Measurements from ENCODE around the gene PEMT. TPM values are rescaled to one million over a fixed set of nuclear protein-coding genes. Genes with fewer than 3 reads are reported as not detected.

PEMT gene
- total and polyA plus RNA-seq, 3 experiments from 2014 or later: 31.9 to 42.1 (median 34.6) TPM

DNA sequence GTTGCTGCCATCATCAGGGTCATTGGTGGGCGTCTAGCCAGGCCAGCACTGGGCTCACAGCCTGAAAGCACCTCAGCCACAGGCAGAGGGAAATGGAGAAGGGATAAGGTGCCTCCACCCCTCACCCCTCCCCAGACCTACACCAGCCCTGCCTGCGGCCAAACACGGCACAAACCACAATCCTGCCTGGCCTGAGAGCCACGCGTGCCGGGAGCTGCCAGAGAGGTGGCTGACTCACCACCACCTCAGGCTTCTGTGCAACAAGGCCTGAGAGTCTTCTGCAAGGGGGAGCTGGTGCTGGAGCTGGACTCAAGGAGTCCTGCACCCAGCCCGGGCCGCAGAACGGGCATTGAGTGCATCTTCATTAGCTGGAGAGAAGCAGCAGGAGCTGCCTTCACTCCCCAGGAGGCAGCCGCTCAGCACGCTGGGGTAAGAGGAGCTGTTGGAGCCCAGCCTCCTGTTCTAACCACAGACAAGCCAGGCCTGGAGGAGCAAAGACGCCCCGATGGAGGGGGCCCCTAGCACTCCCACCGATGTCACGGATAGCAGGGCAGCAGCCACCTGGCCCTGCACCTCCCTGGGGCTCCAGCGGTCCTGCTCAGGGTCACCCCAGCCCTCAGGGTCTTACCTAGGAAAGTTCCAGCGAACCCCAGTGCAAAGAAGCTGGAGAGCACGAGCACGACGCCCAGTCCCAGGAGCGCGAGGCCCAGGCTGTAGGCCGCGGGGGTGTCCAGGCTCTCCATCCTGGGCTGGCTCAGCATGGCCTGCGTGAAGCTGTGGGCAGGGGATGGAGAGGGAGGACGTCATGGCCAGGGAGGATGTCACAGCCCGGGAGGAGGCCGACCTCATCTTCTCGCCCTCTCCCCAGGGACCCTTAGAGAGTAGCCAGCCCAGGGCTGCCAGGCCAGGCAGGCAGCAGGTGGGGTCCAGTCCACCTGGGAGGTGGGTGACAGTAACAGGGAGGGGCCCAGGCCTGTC, 79.3 kb downstream of the PEMT start:
- Mint-ChIP-seq H3K27ac (no peak overlapping the region), H3K4me1 (peaks cover 0 to 4% (median 0%) of the 10 kb centered on the region in 3 donors), H3K36me3 (peaks cover 0 to 2% (median 0%) of the 10 kb centered on the region in 3 donors), H3K9me3 (no peaks in the 10 kb centered on the region), H3K27me3 (no peaks in the 10 kb centered on the region), H3K4me3 (no peak overlapping the region)
- no peaks in the 10 kb centered on the region for H3K4me1 ChIP-seq (ENCODE audit: insufficient read depth, low read length)
- H3K36me3 ChIP-seq (ENCODE audit: insufficient read depth, low read length): no peaks in the 10 kb centered on the region
- no peaks in the 10 kb centered on the region for H3K9me3 ChIP-seq (ENCODE audit: low read length)
- ChIA-PET POLR2A (no interaction called here), CTCF (interaction anchor here (2.8 kb wide), 1 partner anchor 15 kb away, joined by 11 read pairs; the partner anchor contains the start of gene RASD1)
- H3K27me3 ChIP-seq (ENCODE audit: insufficient read depth, low read length, poor library complexity, severe bottlenecking): no peaks in the 10 kb centered on the region
- H3K27ac ChIP-seq (ENCODE audit: low read depth, low read length): no peak overlapping the region
- peak in 1 of 5 donors; percentile 41 for DNase-seq
- H3K4me3 ChIP-seq (ENCODE audit: low read length): no peak overlapping the region

DNA sequence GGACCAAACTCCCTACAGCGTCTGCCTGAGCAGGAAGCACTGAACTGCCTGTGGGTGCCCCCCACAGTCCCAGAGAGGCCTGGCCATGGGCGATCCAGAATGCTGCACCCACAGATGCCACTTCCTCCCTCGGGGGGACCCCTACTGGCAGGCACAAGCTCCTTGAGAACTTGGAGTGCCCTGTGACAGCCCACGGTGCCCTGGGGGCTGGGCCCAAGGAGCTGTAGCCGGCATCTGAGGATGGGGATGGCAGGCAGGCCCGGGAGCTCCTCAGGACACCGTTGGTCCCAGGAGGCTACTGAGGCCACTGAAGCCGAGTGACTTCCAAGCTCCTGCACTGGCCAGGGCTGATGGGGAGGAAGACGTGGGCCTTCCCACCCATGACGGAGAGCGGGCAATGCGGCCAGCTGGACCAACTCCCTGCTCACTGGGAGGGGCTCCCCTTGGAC, 80.2 kb downstream of the PEMT start:
- H3K4me1 ChIP-seq (ENCODE audit: insufficient read depth, low read length): no peaks in the 10 kb centered on the region
- Mint-ChIP-seq H3K36me3 (peaks cover 0 to 2% (median 0%) of the 10 kb centered on the region in 3 donors), H3K9me3 (no peaks in the 10 kb centered on the region), H3K27ac (peak overlapping the region in 2 of 8 donors; percentile 17 to 78), H3K4me3 (no peak overlapping the region), H3K4me1 (peaks cover 0 to 4% (median 0%) of the 10 kb centered on the region in 3 donors), H3K27me3 (no peaks in the 10 kb centered on the region)
- no peak overlapping the region for H3K27ac ChIP-seq (ENCODE audit: low read depth, low read length)
- H3K9me3 ChIP-seq (ENCODE audit: low read length): no peaks in the 10 kb centered on the region
- H3K36me3 ChIP-seq (ENCODE audit: insufficient read depth, low read length): no peaks in the 10 kb centered on the region
- no peak overlapping the region for H3K4me3 ChIP-seq (ENCODE audit: low read length)
- peak in 1 of 5 donors; percentile 27 for DNase-seq
- CTCF ChIA-PET: interaction anchor here (2.8 kb wide), 1 partner anchor 15 kb away, joined by 11 read pairs; the partner anchor contains the start of gene RASD1
- POLR2A ChIA-PET: no interaction called here
- no peaks in the 10 kb centered on the region for H3K27me3 ChIP-seq (ENCODE audit: insufficient read depth, low read length, poor library complexity, severe bottlenecking)

DNA sequence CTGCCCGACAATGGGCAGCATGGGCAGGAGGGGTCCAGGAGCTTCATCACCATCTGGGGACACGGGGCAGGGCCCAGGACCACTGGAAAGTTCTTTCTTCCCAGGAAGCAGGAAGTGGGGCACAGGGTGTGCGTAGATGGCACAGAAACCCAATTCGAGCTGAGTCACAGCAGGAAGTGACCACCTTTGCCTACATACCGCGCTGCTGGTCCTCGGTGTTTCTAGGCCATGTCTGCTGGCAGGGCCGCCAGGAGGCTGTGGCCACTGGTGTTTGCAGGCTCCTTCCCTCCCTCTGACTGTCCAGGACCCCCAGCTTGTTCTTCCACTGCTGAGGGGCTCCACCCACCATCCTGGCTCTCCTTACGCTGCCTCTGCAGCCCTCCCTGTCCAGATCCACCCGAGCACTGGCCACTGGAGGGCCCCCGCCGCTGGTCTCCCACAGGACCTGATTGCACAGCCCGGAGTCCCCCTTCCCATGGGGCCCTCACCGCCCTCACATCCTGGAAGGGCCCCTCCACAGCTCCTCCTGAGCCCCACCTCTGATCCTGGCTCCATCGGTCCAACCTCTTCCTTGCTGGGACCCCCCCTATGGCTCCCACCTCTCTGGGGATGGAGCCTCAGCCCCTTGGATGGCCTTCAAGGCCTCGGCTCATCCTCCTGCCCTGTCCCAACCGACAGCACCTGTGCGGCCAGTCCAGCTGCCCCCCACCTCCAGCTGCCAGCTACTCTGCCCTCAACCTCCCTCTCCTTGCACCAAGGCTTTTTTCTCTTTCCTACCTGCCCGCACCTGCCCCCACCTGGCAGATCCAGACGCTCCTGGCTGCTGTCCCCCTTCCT, 80.8 kb downstream of the PEMT start:
- Histone ChIP-seq H3K36me3 (ENCODE audit: insufficient read depth, low read length) (no peaks in the 10 kb centered on the region), H3K4me1 (ENCODE audit: insufficient read depth, low read length) (no peaks in the 10 kb centered on the region), H3K9me3 (ENCODE audit: low read length) (no peaks in the 10 kb centered on the region), H3K4me3 (ENCODE audit: low read length) (no peak overlapping the region), H3K27me3 (ENCODE audit: insufficient read depth, low read length, poor library complexity, severe bottlenecking) (no peaks in the 10 kb centered on the region), H3K27ac (ENCODE audit: low read depth, low read length) (no peak overlapping the region)
- no peak overlapping the region for H3K4me3 Mint-ChIP-seq
- H3K27ac Mint-ChIP-seq: peak overlapping the region in 4 of 8 donors; percentile 51 to 79 (median 69)
- H3K36me3 Mint-ChIP-seq: no peaks in the 10 kb centered on the region
- H3K4me1 Mint-ChIP-seq: peaks cover 0 to 4% (median 0%) of the 10 kb centered on the region in 3 donors
- ChIA-PET POLR2A (no interaction called here), CTCF (interaction anchor here (2.8 kb wide), 1 partner anchor 14 kb away, joined by 11 read pairs; the partner anchor contains the start of gene RASD1)
- no peaks in the 10 kb centered on the region for H3K27me3 Mint-ChIP-seq
- no peaks in the 10 kb centered on the region for H3K9me3 Mint-ChIP-seq
- DNase-seq: no peak

DNA sequence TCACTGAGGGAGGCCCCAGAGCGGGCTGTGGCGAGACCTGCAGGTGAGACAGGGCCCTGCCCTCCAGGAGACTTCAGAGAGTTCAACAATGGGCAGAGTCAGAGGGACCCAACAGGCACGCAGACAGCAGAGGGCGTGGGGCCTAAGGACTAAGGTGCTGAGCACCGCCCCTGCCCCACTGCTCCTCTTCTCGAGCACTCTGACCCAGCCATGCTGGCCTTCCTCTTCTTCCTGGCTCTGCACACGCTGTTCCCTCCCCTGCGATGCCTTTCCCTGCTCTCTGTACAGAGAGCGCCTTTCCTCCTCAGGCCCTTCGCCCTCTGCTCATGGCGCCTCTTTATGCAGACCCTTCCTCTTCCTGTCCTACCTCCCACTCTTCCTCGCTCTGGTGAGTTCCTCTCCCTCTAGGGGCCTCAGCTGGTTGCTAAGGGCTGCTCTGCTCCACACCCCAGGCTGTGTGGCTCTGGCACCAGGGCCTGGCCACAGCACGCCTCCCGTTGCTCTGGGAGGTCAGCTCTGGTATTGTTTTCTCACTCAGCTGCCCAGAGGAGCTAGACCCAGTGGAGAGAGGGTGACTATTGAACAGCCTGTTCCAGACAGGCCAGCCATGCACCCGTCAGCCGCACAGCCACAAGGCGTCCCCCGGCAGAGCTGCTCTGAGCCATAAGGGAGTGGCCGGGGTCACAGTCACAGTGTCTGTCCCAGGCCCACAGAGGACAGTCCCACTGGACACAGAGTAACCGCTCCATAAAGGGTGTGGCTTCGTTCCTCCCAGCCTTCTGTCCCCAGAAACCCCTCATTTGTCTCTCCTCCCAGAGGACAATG, 81.7 kb downstream of the PEMT start:
- H3K9me3 ChIP-seq (ENCODE audit: low read length): no peaks in the 10 kb centered on the region
- ChIA-PET POLR2A (no interaction called here), CTCF (interaction anchor here (2.8 kb wide), 1 partner anchor 13 kb away, joined by 11 read pairs; the partner anchor contains the start of gene RASD1)
- no peaks in the 10 kb centered on the region for H3K27me3 Mint-ChIP-seq
- no peaks in the 10 kb centered on the region for H3K9me3 Mint-ChIP-seq
- no peaks in the 10 kb centered on the region for H3K27me3 ChIP-seq (ENCODE audit: insufficient read depth, low read length, poor library complexity, severe bottlenecking)
- H3K27ac Mint-ChIP-seq: peak overlapping the region in 4 of 8 donors; percentile 51 to 79 (median 76)
- DNase-seq: peak in 1 of 5 donors; percentile 13
- H3K36me3 ChIP-seq (ENCODE audit: insufficient read depth, low read length): no peaks in the 10 kb centered on the region
- no peaks in the 10 kb centered on the region for H3K4me1 ChIP-seq (ENCODE audit: insufficient read depth, low read length)
- H3K36me3 Mint-ChIP-seq: no peaks in the 10 kb centered on the region
- H3K27ac ChIP-seq (ENCODE audit: low read depth, low read length): no peak overlapping the region
- no peak overlapping the region for H3K4me3 ChIP-seq (ENCODE audit: low read length)
- no peak overlapping the region for H3K4me3 Mint-ChIP-seq
- peaks cover 0 to 4% (median 0%) of the 10 kb centered on the region in 3 donors for H3K4me1 Mint-ChIP-seq

DNA sequence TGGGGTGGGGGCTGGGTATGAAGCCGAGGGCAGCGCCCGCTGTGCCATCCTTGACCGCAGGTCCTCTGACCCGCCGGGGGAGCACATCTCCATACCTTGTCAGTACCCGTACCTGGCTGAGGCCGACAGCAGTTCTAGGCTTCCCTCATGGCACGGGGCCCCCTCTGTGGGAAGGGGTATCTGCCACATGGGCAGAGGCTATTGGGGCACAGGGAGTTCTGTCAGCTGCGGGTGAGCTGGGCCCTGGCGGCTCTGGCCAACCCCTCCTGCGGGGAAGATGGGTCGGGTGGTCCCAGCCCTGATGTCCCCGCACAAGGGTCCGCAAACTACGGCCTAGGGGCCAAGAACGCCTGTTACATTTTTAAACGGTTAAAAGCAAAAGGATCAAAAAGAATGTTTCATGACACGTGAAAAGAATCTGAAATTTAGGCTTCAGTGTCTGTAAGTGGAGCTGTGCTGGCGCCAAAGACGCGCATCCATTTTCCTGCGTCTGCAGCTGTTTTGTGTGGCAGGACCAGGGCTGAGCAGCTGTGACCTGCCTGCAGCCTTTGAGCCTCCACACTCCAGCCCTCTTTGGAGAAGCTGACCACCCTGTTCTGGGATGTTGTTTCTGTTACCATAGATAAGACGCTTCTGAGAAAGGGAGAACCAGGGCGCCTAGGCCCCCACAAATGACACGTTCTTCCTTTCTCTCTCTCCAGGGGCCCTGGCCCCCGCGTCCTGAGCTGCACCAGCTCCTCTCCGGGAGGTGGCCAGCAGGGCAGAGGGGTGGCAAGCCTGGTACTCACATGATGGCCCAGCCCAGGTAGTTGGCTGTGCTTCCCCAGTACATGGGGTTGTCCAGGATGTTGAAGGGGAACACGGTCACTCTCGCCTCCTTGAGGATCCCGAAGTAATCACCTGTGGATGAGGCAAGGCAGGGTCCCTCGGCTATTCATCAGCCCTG, 82.6 kb downstream of the PEMT start:
- H3K4me3 ChIP-seq (ENCODE audit: low read length): no peak overlapping the region
- CTCF ChIA-PET: no interaction called here

DNA sequence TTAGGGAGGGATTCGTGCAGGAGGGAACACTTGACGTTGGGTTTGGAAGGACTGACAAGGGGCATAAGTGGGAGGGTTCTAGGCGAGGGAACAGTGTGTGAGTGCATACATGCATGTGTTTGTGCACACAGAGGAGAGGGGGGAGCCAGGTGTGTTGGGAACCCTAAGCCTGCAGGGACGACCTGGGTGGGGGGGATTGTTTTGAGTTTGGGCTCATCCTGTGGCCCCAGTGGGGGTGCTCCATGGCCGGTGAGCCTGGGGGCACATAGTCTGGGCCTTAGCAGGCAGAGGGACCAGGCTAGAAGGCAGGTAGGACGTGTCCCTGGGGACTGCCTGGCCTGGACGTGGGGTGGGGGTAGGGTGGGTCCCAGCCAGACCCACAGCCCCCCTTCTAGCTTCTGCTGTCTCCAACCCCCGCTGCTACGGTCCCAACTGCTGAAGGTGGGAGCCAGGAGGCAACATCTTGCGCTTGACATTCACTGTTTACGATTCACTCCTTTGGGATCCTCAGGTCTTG, 83.4 kb downstream of the PEMT start:
- Histone ChIP-seq H3K4me3 (ENCODE audit: low read length) (no peak overlapping the region), H3K36me3 (ENCODE audit: insufficient read depth, low read length) (no peaks in the 10 kb centered on the region), H3K27ac (ENCODE audit: low read depth, low read length) (no peak overlapping the region), H3K9me3 (ENCODE audit: low read length) (no peaks in the 10 kb centered on the region), H3K27me3 (ENCODE audit: insufficient read depth, low read length, poor library complexity, severe bottlenecking) (no peaks in the 10 kb centered on the region), H3K4me1 (ENCODE audit: insufficient read depth, low read length) (no peaks in the 10 kb centered on the region)
- H3K27me3 Mint-ChIP-seq: no peaks in the 10 kb centered on the region
- no peak overlapping the region for H3K4me3 Mint-ChIP-seq
- H3K4me1 Mint-ChIP-seq: peaks cover 0 to 4% (median 0%) of the 10 kb centered on the region in 3 donors
- peak overlapping the region in 1 of 8 donors; percentile 43 for H3K27ac Mint-ChIP-seq
- ChIA-PET CTCF (no interaction called here), POLR2A (no interaction called here)
- H3K9me3 Mint-ChIP-seq: no peaks in the 10 kb centered on the region
- no peak for DNase-seq
- H3K36me3 Mint-ChIP-seq: no peaks in the 10 kb centered on the region

More for the DNA sequence above, 82.6 kb downstream of the PEMT start:
- Mint-ChIP-seq H3K4me1 (peaks cover 0 to 4% (median 0%) of the 10 kb centered on the region in 3 donors), H3K9me3 (no peaks in the 10 kb centered on the region), H3K27me3 (no peaks in the 10 kb centered on the region), H3K27ac (peak overlapping the region in 2 of 8 donors; percentile 56 to 74), H3K4me3 (no peak overlapping the region), H3K36me3 (no peaks in the 10 kb centered on the region)
- Histone ChIP-seq H3K9me3 (ENCODE audit: low read length) (no peaks in the 10 kb centered on the region), H3K4me1 (ENCODE audit: insufficient read depth, low read length) (no peaks in the 10 kb centered on the region), H3K36me3 (ENCODE audit: insufficient read depth, low read length) (no peaks in the 10 kb centered on the region), H3K27ac (ENCODE audit: low read depth, low read length) (no peak overlapping the region), H3K27me3 (ENCODE audit: insufficient read depth, low read length, poor library complexity, severe bottlenecking) (no peaks in the 10 kb centered on the region)
- POLR2A ChIA-PET: no interaction called here
- peak in 1 of 5 donors; percentile 43 for DNase-seq
